GM13976 (cell line): ENCODE data around the gene TKT.

Experiments used
- DNase-seq: peaks from one replicate; pipeline ENCODE4 v3.0.0; 2012; ENCODE audit warnings: low spot score
- in situ Hi-C: fragments of 300-500 bp; cut with MboI; formaldehyde crosslinking; loops from one replicate; pipeline ENCODE4 v1.12.0; 2022; ENCODE audit warnings: low sequenced_read_pairs, mixed read lengths, inconsistent platforms; ENCODE audit not compliant: unreplicated experiment
- TF ChIP-seq, protein P1 (sequence below): IDR thresholded peaks from 2 replicates; pipeline ENCODE4 v1.5.1; 2012; ENCODE audit warnings: borderline replicate concordance, mild to moderate bottlenecking; ENCODE audit not compliant: insufficient read depth; ENCODE audit errors: extremely low read depth, missing control alignments, control extremely low read depth

The TKT gene

DNA sequence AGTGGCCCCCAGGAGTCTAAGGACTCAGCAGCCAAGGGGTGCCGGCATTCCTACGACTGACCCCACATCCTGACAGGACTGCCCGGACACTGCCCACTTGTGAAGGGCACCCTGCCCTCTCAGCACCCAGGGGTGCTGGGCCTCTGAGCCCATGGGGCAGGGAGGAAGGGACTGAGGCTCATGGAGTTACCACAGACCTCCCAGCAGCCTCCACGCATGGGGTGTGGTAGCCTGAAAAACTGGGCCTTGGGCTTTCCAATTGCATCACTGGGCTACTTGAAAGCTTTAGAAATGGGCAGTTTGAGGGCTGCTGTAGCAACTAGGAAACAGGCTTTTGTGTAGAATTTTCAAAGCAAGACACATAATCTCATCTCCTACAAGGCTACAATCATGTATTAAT lies 13.2 kb downstream of the TKT start:
- DNase-seq: no peak
- TF ChIP-seq, protein P1, sequence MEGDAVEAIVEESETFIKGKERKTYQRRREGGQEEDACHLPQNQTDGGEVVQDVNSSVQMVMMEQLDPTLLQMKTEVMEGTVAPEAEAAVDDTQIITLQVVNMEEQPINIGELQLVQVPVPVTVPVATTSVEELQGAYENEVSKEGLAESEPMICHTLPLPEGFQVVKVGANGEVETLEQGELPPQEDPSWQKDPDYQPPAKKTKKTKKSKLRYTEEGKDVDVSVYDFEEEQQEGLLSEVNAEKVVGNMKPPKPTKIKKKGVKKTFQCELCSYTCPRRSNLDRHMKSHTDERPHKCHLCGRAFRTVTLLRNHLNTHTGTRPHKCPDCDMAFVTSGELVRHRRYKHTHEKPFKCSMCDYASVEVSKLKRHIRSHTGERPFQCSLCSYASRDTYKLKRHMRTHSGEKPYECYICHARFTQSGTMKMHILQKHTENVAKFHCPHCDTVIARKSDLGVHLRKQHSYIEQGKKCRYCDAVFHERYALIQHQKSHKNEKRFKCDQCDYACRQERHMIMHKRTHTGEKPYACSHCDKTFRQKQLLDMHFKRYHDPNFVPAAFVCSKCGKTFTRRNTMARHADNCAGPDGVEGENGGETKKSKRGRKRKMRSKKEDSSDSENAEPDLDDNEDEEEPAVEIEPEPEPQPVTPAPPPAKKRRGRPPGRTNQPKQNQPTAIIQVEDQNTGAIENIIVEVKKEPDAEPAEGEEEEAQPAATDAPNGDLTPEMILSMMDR: no peak
- in situ Hi-C loops: no loop called here

DNA sequence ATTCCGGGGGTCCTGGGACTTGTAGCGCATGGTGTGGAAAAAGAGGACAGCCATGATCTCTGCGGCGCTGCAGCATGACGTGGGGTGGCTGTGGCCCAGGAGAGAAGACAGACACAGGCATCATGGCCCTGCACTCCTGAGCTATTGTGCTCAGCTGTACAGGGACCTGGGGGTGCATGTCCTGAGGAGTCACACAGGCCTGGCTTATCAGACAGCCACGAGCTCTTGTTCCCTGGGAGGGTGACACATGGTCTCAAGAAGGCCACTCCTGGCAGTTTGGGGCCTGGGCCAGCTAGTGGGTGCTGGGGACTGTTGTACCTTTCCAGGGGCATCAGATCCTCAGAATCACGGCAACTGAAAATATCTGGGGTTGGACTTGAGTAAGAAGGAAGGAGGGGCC lies 13.7 kb downstream of the TKT start:
- in situ Hi-C loops: no loop called here
- DNase-seq: no peak
- TF ChIP-seq, protein P1: no peak

DNA sequence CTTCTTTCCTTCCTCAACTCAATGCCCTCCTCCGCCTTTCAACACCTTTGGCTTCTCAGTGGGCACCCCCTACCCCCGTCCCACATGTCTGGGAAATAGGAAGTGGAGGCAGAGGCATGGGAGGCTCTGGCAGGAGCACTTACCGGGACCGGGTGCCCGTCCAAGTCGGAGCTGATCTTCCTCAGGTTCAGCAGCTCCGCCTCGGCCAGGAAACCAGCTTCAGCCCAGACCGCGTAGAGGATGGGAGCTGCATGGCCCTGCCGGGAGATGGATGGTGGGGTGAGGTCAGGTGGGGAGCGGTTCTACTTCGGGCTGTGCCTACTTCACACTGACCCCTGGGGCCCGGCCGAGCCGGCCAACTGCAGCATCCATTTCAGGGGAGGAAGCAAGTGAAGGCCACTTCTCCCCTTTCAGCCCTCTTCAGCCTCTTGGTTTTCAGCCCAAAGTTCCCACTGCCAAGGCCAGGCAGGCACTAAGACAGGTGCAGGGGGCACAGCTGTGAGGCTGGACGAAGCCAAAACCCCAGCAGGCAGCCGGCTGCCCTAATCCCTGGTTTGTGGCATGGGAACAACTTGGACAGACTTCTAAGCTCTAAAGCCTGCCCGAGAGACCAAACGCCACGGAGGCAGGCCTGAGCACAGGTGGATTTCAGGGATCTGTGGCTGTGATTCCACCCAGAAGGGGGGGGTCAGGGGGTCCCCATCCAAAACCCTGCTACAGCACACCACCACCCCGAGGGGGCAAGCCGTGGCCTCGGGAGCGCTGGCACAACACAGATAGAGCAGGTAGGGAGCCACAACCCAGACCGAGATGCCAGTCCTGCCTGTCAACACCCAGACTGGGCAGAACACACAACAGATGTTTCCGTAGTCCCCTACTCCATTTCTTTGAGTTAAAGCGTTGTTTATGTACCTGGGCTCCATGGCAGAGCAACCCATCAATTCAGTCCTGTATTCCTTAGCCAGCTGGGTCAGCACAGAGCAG lies 14.5 kb downstream of the TKT start:
- TF ChIP-seq, protein P1: no peak
- in situ Hi-C loops: no loop called here
- DNase-seq: no peak

DNA sequence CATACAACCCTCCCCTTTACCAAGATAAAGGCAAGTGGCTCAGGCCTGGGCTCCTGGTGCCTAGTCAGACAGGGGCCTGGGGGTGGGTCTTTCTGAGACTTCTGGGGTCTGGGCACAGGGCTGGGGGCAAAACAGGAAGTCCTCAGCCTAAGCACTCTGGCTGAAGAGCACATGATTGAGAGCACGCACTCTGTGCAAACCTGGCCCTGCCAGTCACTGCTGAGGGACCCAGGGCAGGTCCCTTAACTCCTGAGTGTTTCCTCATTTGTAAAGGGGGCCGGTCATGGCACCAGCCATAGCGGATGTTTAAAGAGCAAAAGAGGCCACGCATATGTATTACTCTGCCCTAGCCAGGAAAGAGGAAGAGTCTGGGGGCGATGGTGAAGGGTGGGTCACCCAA lies 16.0 kb downstream of the TKT start:
- DNase-seq: no peak
- in situ Hi-C loops: no loop called here
- TF ChIP-seq, protein P1: no peak

DNA sequence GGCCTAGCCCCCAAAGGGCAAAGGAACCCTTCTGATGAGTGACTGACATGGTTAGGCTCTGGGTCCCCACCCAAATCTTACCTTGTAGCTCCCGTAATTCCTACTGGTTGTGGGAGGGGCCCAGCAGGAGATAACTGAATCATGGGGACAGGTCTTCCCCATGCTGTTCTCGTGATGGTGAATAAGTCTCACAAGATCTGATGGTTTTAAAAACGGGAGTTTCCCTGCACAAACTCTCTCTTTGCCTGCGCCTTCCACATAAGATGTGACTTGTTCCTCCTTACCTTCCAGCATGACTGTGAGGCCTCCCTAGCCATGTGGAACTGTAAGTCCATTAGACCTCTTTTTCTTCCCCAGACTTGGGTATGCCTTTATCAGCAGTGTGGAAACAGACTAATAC lies 16.9 kb downstream of the TKT start:
- DNase-seq: no peak
- TF ChIP-seq, protein P1: no peak
- in situ Hi-C loops: no loop called here

DNA sequence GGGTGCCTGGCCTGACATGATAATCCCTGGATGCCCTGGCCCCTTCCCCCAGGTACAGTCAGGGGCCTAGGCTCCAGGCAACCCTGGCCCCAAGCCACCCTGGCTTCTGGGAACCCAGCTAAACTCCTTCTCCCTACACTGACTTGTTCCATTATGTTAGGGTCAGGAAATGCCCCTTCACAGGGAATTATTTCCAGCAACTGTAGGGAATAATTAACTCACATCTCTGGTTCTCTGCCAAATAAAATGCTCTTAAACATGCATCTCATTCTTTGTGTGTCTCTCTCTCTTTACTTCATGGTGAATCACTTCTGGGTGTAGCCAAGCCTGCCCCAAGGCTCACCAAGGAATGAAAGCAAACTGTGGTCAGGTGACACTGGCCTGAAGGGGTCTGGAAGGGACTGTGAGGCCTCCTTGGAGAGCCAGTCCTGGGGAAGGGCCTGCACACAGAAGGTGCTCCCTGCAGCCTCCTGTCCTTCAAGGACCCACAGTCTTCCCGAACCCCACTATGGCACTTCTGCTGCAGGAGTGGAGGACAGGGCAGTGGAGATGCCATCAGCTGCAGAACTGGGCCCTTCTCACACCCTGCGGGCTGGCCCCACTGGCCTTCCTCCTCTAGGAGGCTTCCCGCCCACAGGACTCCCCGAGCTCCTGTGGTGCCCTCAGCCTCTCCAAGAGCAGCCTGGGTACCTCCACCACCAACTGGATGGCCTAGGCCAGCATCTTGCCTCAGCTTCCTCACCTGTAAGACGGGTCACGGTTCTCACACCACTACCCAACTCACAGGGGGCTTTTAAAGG lies 17.6 kb downstream of the TKT start:
- TF ChIP-seq, protein P1: no peak
- DNase-seq: no peak
- in situ Hi-C loops: no loop called here
